DND-41 (cell line): ENCODE data around the gene USP17L24.
"Not testable (repeated sequence)": the region's sequence is repeated elsewhere in the genome, so short reads cannot be mapped to it uniquely, and the experiment has no call there.

Experiments
- CTCF ChIP-seq: IDR thresholded peaks from 2 replicates; pipeline ENCODE4 v1.5.1; 2012; ENCODE audit warnings: borderline replicate concordance, low read length, moderate library complexity, mild to moderate bottlenecking; ENCODE audit not compliant: poor library complexity, severe bottlenecking; ENCODE audit errors: extremely low read depth
- EZH2 ChIP-seq: IDR thresholded peaks from 3 replicates; pipeline ENCODE4 v1.6.1; 2012; ENCODE audit warnings: borderline replicate concordance, low read depth, mild to moderate bottlenecking, moderate library complexity, low read length, inconsistent platforms; ENCODE audit not compliant: severe bottlenecking

GRCh38 chr4:9324191-9324590, 774 bp upstream of the USP17L24 start:
- not testable (repeated sequence) for TF ChIP-seq CTCF, EZH2
